GM23338 (cell line): ENCODE results near the gene REG1B. TPM values are rescaled to one million over a fixed set of nuclear protein-coding genes. Genes with fewer than 3 reads are reported as not detected.

ENCODE experiments used
- ATAC-seq: fragments of 200-7000 bp; cut with Tn5 transposase; 3 replicates; pipeline ENCODE4 v1.9.1; 2020
- DNase-seq: peaks from one replicate; pipeline ENCODE4 v3.0.0-alpha.2; 2015; ENCODE audit warnings: low spot score
- H2AFZ ChIP-seq: fragments of 200-600 bp; sonication (generic); 2 replicates; pipeline ENCODE4 v1.8.0; 2016; ENCODE audit warnings: antibody characterized with exemption, mild to moderate bottlenecking, moderate library complexity
- H3F3A ChIP-seq: fragments of 200-600 bp; sonication (generic); replicated peaks from 2 replicates; pipeline ENCODE4 v1.8.0; 2017; ENCODE audit warnings: antibody characterized with exemption, mixed run types, low read depth
- H3K27ac ChIP-seq: fragments of 200-600 bp; sonication (generic); 2 replicates; pipeline ENCODE4 v1.6.1; 2016; ENCODE audit warnings: low read depth
- H3K27me3 ChIP-seq: fragments of 200-600 bp; sonication (generic); 2 replicates; pipeline ENCODE4 v1.8.0; 2016; ENCODE audit warnings: mild to moderate bottlenecking, mixed run types, moderate library complexity; ENCODE audit not compliant: insufficient read depth
- H3K36me3 ChIP-seq: fragments of 200-600 bp; sonication (generic); 2 replicates; pipeline ENCODE4 v1.8.0; 2016; ENCODE audit warnings: mild to moderate bottlenecking; ENCODE audit not compliant: insufficient read depth
- H3K4me1 ChIP-seq: fragments of 200-600 bp; sonication (generic); 2 replicates; pipeline ENCODE4 v1.8.0; 2016; ENCODE audit warnings: mild to moderate bottlenecking, moderate library complexity; ENCODE audit not compliant: insufficient read depth
- H3K4me2 ChIP-seq: fragments of 200-600 bp; sonication (generic); 2 replicates; pipeline ENCODE4 v1.7.1; 2017; ENCODE audit warnings: mixed run types
- H3K4me3 ChIP-seq: fragments of 200-600 bp; sonication (generic); 2 replicates; pipeline ENCODE4 v1.6.1; 2016; ENCODE audit warnings: mixed run types
- H3K79me2 ChIP-seq: fragments of 200-600 bp; sonication (generic); replicated peaks from 2 replicates; pipeline ENCODE4 v1.8.0; 2017; ENCODE audit warnings: mild to moderate bottlenecking; ENCODE audit not compliant: insufficient read depth
- H3K9me2 ChIP-seq: fragments of 200-600 bp; sonication (generic); 2 replicates; pipeline ENCODE4 v1.8.0; 2017; ENCODE audit not compliant: insufficient read depth
- H4K20me1 ChIP-seq: fragments of 200-600 bp; sonication (generic); replicated peaks from 2 replicates; pipeline ENCODE4 v1.8.0; 2017; ENCODE audit warnings: mild to moderate bottlenecking; ENCODE audit not compliant: insufficient read depth
- H3K27ac Mint-ChIP-seq: 2 replicates; pipeline ENCODE4 v1.8.0; 2020; ENCODE audit warnings: inconsistent platforms, mild to moderate bottlenecking, moderate library complexity, mixed read lengths
- H3K27me3 Mint-ChIP-seq: 3 replicates; pipeline ENCODE4 v1.8.0; 2022; ENCODE audit warnings: low read depth, mild to moderate bottlenecking, moderate library complexity, mixed read lengths, inconsistent platforms; ENCODE audit not compliant: insufficient read depth, poor library complexity
- H3K36me3 Mint-ChIP-seq: 3 replicates; pipeline ENCODE4 v1.8.0; 2021; ENCODE audit warnings: low read depth, mild to moderate bottlenecking, inconsistent platforms, moderate library complexity, mixed read lengths
- H3K4me1 Mint-ChIP-seq: 3 replicates; pipeline ENCODE4 v1.8.0; 2020; ENCODE audit warnings: mild to moderate bottlenecking, inconsistent platforms, mixed read lengths
- H3K4me3 Mint-ChIP-seq: 3 replicates; pipeline ENCODE4 v1.8.0; 2021; ENCODE audit warnings: moderate library complexity, mild to moderate bottlenecking, inconsistent platforms, mixed read lengths
- H3K9me3 Mint-ChIP-seq: 3 replicates; pipeline ENCODE4 v1.8.0; 2020; ENCODE audit warnings: moderate library complexity, mild to moderate bottlenecking, inconsistent platforms, mixed read lengths
- CREB1 ChIP-seq: fragments of 250-450 bp; sonication (Bioruptor Pico); IDR thresholded peaks from 2 replicates; pipeline ENCODE4 v1.5.0; 2020; ENCODE audit warnings: low read depth, mild to moderate bottlenecking, moderate library complexity
- JUNB ChIP-seq: IDR thresholded peaks from one replicate; pipeline ENCODE4 v1.6.1; 2016; ENCODE audit warnings: antibody characterized with exemption; ENCODE audit not compliant: unreplicated experiment
- NANOG ChIP-seq: IDR thresholded peaks from 2 replicates; pipeline ENCODE4 v1.6.1; 2016; ENCODE audit warnings: antibody characterized with exemption, borderline replicate concordance
- POLR2AphosphoS5 ChIP-seq: IDR thresholded peaks from 2 replicates; pipeline ENCODE4 v1.6.1; 2016; ENCODE audit warnings: antibody characterized with exemption, low read depth
- STAT1 ChIP-seq: IDR thresholded peaks from one replicate; pipeline ENCODE4 v1.6.1; 2016; ENCODE audit warnings: antibody characterized with exemption; ENCODE audit not compliant: unreplicated experiment
- ZNF114 ChIP-seq: fragments of 250-450 bp; sonication (Bioruptor Pico); IDR thresholded peaks from 2 replicates; pipeline ENCODE4 v1.5.0; 2020; ENCODE audit warnings: mild to moderate bottlenecking, moderate library complexity
- ZNF331 ChIP-seq: fragments of 250-450 bp; sonication (Bioruptor Pico); IDR thresholded peaks from 2 replicates; pipeline ENCODE4 v1.5.0; 2020; ENCODE audit warnings: low read depth, mild to moderate bottlenecking, moderate library complexity
- long read RNA-seq: library from polyadenylated mRNA; unstranded; transcript quantifications from one replicate; pipeline ENCODE4 v2.0.0, GENCODE V29; 2020; ENCODE audit not compliant: unreplicated experiment
- polyA plus RNA-seq: library from polyadenylated mRNA; unstranded; fragments of >200 nt; fragmentation: Nextera tagmentation; extraction: Ambion mirVana; gene quantifications from 2 replicates; pipeline ENCODE4 v1.2.1, GENCODE V29; 2016
- total RNA-seq: library from RNA; depleted of rRNA; stranded (reverse); fragments of >200 nt; shearing (Covaris generic); gene quantifications from 2 replicates; pipeline ENCODE4 v1.2.3, GENCODE V29; 2014; rRNA removed
- TF ChIP-seq, protein P1 (sequence below), 2 experiments: fragments of 200-600 bp in 1 of 2; sonication (generic) in 1 of 2; conservative IDR thresholded peaks; 2 replicates each; pipeline versions ENCODE4 v1.5.1 to v1.6.1; 2016 to 2017; ENCODE audit warnings: antibody characterized with exemption in 2 of 2, low read depth in 2 of 2, mild to moderate bottlenecking in 2 of 2, moderate library complexity in 1 of 2
- TF ChIP-seq, protein P2 (sequence below): IDR thresholded peaks from one replicate; pipeline ENCODE4 v1.6.1; 2018; ENCODE audit warnings: antibody characterized with exemption; ENCODE audit not compliant: unreplicated experiment
- TF ChIP-seq, protein P3 (sequence below): IDR thresholded peaks from 2 replicates; pipeline ENCODE4 v1.6.1; 2016; ENCODE audit warnings: antibody characterized with exemption

REG1B gene, protein sequence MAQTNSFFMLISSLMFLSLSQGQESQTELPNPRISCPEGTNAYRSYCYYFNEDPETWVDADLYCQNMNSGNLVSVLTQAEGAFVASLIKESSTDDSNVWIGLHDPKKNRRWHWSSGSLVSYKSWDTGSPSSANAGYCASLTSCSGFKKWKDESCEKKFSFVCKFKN
- total RNA-seq (not detected in 2 replicates), polyA plus RNA-seq (not detected in 2 replicates)
- long read RNA-seq, result 0 reads

DNA sequence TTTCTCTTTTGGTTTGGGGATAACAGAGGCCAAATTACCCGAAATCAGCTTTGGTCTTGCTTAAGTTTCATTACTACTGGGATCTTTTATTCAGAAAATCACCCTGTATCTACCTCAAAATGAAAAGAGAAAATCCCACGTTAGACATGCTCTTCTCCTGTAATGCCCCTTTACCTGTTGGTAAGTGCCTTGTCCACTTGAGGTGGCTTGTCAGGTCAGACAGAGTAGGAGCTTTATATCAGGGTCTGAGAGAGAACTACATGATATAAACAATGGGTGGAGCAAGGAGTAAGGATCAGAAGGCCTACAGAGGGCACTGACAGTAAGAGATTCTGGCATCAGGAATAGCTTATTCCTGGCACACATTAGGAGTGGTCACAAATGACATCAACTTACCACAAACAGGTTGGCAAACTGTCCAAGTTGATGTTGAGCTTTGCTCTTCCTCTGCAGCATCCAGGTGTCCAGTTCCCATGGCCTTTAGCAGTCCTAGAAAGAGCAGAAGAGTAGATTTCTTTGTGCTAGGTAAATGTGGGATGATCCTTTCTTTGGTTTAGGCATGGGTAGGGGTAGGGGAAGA lies at the start of gene REG1B:
Gene REG1B (minus strand): TSS at position 209 of the 580 bp plus-strand sequence. CDS start 381 bp downstream, outside the sequence.
- DNase-seq (no peak), ATAC-seq (no peak)
- Histone ChIP-seq H3F3A (no peaks in the 10 kb centered on the region), H3K27ac (no peak within 1 kb of the TSS), H3K27me3 (no peaks in the 10 kb centered on the region), H4K20me1 (no peaks in the 10 kb centered on the region), H3K4me3 (no peak within 1 kb of the TSS), H3K79me2 (no peaks in the 10 kb centered on the region), H3K4me2 (no peak within 1 kb of the TSS), H3K36me3 (no peaks in the 10 kb centered on the region), H3K4me1 (peaks cover 10% of the 10 kb centered on the region; the same call in 1 of the 2 replicates), H2AFZ (no peak within 1 kb of the TSS), H3K9me2 (peaks cover 12% of the 10 kb centered on the region; the same call in 1 of the 2 replicates)
- H3K9me3 Mint-ChIP-seq, result peaks cover 3% of the 10 kb centered on the region; the same call in 2 of the 3 replicates
- H3K27me3 Mint-ChIP-seq, result peaks cover 1% of the 10 kb centered on the region
- no peak for TF ChIP-seq ZNF331 (CRISPR knock-in tag)
- TF ChIP-seq, protein P1, sequence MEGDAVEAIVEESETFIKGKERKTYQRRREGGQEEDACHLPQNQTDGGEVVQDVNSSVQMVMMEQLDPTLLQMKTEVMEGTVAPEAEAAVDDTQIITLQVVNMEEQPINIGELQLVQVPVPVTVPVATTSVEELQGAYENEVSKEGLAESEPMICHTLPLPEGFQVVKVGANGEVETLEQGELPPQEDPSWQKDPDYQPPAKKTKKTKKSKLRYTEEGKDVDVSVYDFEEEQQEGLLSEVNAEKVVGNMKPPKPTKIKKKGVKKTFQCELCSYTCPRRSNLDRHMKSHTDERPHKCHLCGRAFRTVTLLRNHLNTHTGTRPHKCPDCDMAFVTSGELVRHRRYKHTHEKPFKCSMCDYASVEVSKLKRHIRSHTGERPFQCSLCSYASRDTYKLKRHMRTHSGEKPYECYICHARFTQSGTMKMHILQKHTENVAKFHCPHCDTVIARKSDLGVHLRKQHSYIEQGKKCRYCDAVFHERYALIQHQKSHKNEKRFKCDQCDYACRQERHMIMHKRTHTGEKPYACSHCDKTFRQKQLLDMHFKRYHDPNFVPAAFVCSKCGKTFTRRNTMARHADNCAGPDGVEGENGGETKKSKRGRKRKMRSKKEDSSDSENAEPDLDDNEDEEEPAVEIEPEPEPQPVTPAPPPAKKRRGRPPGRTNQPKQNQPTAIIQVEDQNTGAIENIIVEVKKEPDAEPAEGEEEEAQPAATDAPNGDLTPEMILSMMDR (conservative IDR thresholded peaks at IDR 0.05; ENCODE audit: low read depth in 2 of 2), result no peak
- TF ChIP-seq POLR2AphosphoS5, result no peak
- no peak for TF ChIP-seq NANOG
- no peak for TF ChIP-seq STAT1
- TF ChIP-seq, protein P2, sequence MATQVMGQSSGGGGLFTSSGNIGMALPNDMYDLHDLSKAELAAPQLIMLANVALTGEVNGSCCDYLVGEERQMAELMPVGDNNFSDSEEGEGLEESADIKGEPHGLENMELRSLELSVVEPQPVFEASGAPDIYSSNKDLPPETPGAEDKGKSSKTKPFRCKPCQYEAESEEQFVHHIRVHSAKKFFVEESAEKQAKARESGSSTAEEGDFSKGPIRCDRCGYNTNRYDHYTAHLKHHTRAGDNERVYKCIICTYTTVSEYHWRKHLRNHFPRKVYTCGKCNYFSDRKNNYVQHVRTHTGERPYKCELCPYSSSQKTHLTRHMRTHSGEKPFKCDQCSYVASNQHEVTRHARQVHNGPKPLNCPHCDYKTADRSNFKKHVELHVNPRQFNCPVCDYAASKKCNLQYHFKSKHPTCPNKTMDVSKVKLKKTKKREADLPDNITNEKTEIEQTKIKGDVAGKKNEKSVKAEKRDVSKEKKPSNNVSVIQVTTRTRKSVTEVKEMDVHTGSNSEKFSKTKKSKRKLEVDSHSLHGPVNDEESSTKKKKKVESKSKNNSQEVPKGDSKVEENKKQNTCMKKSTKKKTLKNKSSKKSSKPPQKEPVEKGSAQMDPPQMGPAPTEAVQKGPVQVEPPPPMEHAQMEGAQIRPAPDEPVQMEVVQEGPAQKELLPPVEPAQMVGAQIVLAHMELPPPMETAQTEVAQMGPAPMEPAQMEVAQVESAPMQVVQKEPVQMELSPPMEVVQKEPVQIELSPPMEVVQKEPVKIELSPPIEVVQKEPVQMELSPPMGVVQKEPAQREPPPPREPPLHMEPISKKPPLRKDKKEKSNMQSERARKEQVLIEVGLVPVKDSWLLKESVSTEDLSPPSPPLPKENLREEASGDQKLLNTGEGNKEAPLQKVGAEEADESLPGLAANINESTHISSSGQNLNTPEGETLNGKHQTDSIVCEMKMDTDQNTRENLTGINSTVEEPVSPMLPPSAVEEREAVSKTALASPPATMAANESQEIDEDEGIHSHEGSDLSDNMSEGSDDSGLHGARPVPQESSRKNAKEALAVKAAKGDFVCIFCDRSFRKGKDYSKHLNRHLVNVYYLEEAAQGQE, result no peak
- no peak for TF ChIP-seq ZNF114 (CRISPR knock-in tag)
- no peak for TF ChIP-seq JUNB
- TF ChIP-seq, protein P3, sequence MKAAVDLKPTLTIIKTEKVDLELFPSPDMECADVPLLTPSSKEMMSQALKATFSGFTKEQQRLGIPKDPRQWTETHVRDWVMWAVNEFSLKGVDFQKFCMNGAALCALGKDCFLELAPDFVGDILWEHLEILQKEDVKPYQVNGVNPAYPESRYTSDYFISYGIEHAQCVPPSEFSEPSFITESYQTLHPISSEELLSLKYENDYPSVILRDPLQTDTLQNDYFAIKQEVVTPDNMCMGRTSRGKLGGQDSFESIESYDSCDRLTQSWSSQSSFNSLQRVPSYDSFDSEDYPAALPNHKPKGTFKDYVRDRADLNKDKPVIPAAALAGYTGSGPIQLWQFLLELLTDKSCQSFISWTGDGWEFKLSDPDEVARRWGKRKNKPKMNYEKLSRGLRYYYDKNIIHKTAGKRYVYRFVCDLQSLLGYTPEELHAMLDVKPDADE, result no peak
- TF ChIP-seq CREB1 (CRISPR knock-in tag), result no peak
- H3K27ac Mint-ChIP-seq, result no peak within 1 kb of the TSS
- peaks cover 8% of the 10 kb centered on the region; the same call in 2 of the 3 replicates for H3K4me1 Mint-ChIP-seq
- H3K36me3 Mint-ChIP-seq, result no peaks in the 10 kb centered on the region; the same call in 2 of the 3 replicates
- no peak within 1 kb of the TSS for H3K4me3 Mint-ChIP-seq
